ENCODE results near the gene SIL1. TPM values are rescaled to one million over a fixed set of nuclear protein-coding genes. Genes with fewer than 3 reads are reported as not detected.

SIL1 gene
- total and polyA plus RNA-seq, 2 of the 4 experiments (the other 2 are of a cell fraction): 56.1 to 66.0 TPM

GRCh38 chr5:138943599-138944173, 254.5 kb downstream of the SIL1 start:
- Histone ChIP-seq H3K27ac (ENCODE audit: insufficient read depth, low read length) (no peak overlapping the region), H3K23ac (ENCODE audit: low read depth, low read length) (no peak overlapping the region), H3K9me1 (ENCODE audit: insufficient read depth, low read length) (peaks cover 6% of the 10 kb centered on the region; the same call in 1 of the 2 replicates), H2BK120ac (ENCODE audit: low read depth, low read length) (no peak overlapping the region), H3K27me3 (ENCODE audit: control insufficient read depth, insufficient read depth, low read length) (no peaks in the 10 kb centered on the region), H2AK9ac (replicated peaks; ENCODE audit: low read depth, low read length, poor library complexity) (no peak overlapping the region), H3K9me3 (ENCODE audit: control insufficient read depth, insufficient read depth, low read length) (no peaks in the 10 kb centered on the region), H4K91ac (ENCODE audit: insufficient read depth, low read depth, low read length) (no peak overlapping the region), H2BK5ac (ENCODE audit: low read depth, low read length, poor library complexity, severe bottlenecking) (no peak overlapping the region), H2BK20ac (ENCODE audit: low read depth, low read length) (no peak overlapping the region), H4K20me1 (ENCODE audit: insufficient read depth, low read length) (no peaks in the 10 kb centered on the region; the same call in 1 of the 2 replicates), H3K4me2 (ENCODE audit: low read depth, low read length) (no peak overlapping the region), H4K8ac (ENCODE audit: low read depth in 2 of 2, low read length in 2 of 2) (no peak overlapping the region), H3K36me3 (ENCODE audit: control insufficient read depth, insufficient read depth, low read length) (peaks cover 9% of the 10 kb centered on the region; the same call in 1 of the 2 replicates), H3K14ac (replicated peaks; ENCODE audit: low read depth, low read length) (no peak overlapping the region), H3K79me1 (ENCODE audit: low read depth in 1 of 2, low read length in 2 of 2) (peaks cover 0 to 5% of the 10 kb centered on the region in 2 experiments; a peak in 1 of 4 replicates), H3K4me1 (ENCODE audit: control insufficient read depth, insufficient read depth, low read length) (no peaks in the 10 kb centered on the region), H2AFZ (replicated peaks; ENCODE audit: low read length, poor library complexity) (no peak overlapping the region), H2BK15ac (ENCODE audit: low read depth, low read length) (no peak overlapping the region), H2AK5ac (ENCODE audit: low read depth, low read length) (no peak overlapping the region), H3K18ac (ENCODE audit: low read depth, low read length) (no peak overlapping the region), H3K56ac (ENCODE audit: extremely low read depth, insufficient read depth, low read length) (no peak overlapping the region), H3K4me3 (ENCODE audit: insufficient read depth, low read depth, low read length) (no peak overlapping the region), H3K4ac (ENCODE audit: low read depth, low read length) (no peak overlapping the region), H4K5ac (ENCODE audit: low read depth, low read length) (no peak overlapping the region), H3K9ac (ENCODE audit: low read depth, low read length) (no peak overlapping the region)
- in situ Hi-C loops (cut with MboI; ENCODE audit: low sequenced_read_pairs) (no loop called here), intact Hi-C loops (cut with micrococcal nuclease) (no loop called here), dilution Hi-C loops (cut with HindIII; ENCODE audit: low sequenced_read_pairs, unreplicated experiment) (no loop called here)
- CTCF ChIA-PET: no interaction called here
- 90% methylated on average over 6 of the region's 6 CpGs; no CpG with 5 or more reads in 1 of the 2 experiments for WGBS, 2 experiments (ENCODE audit: extremely low coverage in 2 of 2, insufficient read length in 1 of 2)
- DNase-seq (no peak), ATAC-seq (ENCODE audit: low read depth) (no peak)
- BruUV-seq (replicated peaks): no TSS peak
- TF ChIP-seq SMC3 (IDR thresholded peaks at IDR 0.05; ENCODE audit: low read depth, low read length) (no peak), MAZ (IDR thresholded peaks at IDR 0.05; ENCODE audit: borderline replicate concordance, low read depth, low read length) (no peak), CHD1 (IDR thresholded peaks at IDR 0.05; ENCODE audit: low read depth, low read length) (no peak), MAFK (IDR thresholded peaks at IDR 0.05; ENCODE audit: low read depth, low read length) (no peak), MXI1 (IDR thresholded peaks at IDR 0.05; ENCODE audit: borderline replicate concordance, low read depth, low read length) (no peak), USF2 (IDR thresholded peaks at IDR 0.05; ENCODE audit: low read depth, low read length) (no peak), CTCF (conservative IDR thresholded peaks at IDR 0.05; ENCODE audit: low read depth, low read length) (no peak)
- POLR2A ChIA-PET (ENCODE audit: unreplicated experiment): no interaction called here
